GM10847 (cell line): ENCODE data around the gene ANXA3.

ENCODE experiments used
- POLR2A ChIP-seq: IDR thresholded peaks from 2 replicates; pipeline ENCODE4 v1.6.1; 2011; ENCODE audit not compliant: insufficient read length; ENCODE audit errors: extremely low read depth

ANXA3 gene

DNA sequence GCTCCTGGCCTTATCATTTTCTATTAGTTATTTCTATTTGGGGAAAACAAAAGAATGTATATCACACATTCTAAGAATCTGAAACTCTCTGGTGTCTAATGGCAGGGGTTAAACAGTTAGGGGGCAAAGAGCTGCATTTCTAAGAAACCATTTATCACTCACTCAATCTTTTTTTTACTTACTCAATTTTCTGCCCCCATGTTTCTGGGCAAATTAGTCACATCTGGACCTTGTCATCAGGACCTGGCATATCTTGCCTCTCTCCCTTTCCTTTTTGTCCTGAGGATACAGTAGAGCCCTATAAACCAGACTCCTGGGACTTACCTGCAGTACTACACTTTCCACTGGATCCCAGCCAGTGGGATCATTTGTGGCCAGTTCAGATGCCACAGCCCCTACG is 89.1 kb downstream of the ANXA3 start:
- no peak for TF ChIP-seq POLR2A

DNA sequence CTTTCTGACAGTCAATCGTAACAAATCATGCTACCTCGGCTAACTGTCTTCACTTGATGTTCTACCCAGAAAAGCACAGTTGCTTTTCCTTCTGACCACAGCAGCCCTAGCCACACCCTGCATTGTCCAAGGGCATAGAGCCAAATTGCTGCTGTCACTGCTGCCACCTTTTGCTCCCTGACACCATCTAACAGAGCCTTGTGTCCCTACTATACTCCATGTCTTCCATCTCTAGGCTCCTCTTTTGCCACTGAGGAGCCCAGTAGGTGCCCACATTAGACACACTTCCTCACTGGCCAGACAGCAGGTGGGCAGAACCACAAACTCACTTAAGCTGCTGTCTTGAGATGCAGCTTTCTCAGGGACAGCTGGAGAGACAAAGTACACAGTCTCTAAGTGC is 91.4 kb downstream of the ANXA3 start:
- no peak for TF ChIP-seq POLR2A

DNA sequence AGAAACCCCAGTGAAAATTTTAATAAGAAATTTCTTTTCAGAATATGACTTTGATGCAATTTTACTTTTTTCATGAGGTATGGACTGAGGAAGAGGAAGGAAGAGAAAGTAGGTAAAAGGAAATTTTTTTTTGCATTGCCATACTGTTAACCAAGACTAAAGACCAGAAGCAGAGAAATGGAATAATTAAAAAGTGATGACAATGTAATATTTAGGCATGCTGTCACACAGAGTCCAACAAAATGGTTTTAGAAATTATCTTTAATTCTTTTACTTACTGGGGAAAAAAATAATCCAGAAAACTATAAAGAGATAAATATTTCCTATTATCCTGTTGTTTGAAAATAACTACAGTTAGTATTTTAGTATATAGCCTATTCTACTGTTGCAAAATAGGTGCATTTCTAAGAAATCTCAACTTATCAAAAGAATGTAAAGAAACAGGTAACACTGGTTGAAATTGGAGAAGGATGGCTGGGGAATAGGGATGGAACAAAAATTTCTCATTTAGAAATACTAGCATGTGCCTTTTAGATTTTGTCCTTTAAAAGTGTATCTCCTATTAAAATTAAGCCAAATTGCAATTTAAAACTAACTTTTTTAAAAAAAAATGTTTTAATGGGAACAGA is 92.6 kb downstream of the ANXA3 start:
- TF ChIP-seq POLR2A, result no peak

DNA sequence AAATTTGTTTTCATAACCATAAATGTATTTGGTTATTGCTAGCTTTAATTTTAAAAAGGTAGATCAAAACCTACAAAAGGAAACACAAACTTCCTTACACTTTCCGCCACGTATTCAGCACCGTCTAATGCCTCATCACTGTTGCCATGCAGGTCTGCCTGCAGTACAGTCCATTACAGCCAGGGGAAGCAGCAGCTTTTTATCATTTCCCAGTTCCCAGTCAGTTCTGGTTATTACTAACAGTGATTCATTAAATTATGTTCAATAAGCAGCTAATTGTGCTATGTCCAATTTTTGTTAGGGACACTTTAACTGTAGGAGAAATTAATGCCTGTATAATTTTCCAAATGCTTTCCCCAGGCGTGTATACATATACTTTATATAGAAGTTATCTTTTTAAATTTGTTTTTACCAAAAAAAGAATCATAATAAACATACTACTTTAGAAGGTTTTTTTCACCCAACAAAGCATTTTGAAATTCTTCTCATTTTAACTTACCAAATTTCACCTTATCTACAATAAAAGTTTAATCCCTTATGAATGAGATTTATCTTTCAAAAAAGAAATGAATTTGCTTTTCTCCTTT is 93.3 kb downstream of the ANXA3 start:
- no peak for TF ChIP-seq POLR2A

DNA sequence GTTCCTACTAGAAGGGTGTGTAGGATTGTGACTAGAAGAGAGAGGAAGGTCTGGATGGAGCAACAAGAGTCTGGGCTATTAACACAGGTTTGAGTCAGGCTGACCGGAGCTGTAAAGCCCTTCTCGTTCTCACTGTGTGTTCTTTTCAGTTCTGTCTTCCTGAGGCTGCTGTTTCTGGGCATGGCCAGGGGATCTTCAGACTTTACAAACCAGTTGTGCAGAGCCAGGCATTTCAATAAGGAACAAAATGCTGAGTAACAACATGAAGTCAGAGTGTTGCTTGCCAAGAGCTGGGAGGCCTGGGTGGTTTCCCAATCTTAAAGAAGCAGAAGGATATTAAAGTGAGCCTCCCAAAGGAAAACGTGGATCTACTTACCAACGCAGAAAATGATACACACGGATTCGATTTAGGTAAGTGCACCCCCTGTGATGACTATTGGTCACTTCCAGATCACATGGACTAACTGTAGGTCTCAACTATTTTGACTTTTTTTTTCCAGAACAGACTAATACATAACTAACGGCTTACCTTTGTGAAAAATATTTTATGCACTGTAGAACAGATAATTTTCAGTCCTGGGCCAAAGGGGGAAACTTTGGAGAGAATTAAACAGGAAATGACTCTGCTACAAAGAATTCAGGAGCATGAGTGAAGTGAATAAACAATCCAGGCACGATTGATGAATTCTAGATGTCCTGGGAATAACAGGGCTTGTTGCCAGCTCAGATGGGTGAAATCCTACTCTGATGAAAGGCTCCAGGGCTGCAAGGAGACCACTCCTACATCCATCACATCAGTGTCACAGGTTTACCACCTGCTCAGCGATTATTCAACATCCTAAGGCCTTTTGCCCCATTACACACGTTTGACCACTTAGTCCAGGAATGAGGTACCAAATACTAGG is 94.5 kb downstream of the ANXA3 start:
- TF ChIP-seq POLR2A, result no peak

DNA sequence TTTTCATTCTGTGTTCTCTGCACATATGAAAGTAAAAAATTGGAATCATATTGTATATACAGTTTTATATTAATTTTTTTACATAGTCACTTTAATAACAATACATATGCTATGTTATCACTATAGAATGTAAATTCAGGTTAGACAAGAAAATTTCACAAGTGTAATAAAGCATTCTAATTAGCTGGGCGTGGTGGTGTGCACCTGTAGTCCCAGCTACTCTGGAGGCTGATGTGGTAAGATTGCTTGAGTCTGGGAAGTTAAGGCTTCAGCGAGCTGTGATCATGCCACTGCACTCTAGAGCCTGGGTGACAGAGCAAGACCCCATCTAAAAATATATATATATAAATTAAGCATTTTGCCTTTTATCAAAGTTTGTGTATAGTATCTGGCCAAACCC is 95.7 kb downstream of the ANXA3 start:
- TF ChIP-seq POLR2A, result no peak

DNA sequence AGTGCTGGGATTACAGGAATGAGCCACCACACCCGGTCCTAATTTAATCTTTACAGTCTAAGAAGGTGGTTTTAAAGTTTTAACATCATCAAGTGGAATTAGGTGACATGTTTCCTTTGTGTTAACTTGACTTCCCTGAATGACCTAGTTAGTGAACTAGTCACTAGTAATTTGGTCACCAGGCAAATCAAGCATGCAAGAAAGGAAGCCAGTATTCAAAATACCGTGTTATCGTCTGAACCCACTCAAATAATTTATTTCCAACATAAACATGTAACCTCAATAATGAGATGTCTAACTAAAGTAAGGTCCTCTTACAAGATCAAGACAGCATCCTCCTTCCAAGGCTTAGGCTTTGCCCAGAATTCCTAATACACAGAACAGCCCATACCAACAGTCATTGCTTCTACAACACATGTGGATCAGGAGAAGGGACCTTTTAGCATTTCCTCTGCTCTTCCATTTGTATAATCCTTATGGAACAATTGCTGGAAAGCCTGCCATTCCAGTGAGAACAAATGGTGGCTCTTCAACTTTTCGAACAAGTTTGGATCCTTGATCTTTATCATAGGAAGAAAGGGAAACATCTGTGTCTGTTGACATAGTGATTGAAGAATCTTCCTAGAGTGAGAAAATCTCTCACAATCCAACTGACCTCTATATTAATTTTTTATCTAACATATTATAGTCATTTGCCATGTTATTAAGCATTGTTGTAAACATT is 97.2 kb downstream of the ANXA3 start:
- TF ChIP-seq POLR2A, result no peak

DNA sequence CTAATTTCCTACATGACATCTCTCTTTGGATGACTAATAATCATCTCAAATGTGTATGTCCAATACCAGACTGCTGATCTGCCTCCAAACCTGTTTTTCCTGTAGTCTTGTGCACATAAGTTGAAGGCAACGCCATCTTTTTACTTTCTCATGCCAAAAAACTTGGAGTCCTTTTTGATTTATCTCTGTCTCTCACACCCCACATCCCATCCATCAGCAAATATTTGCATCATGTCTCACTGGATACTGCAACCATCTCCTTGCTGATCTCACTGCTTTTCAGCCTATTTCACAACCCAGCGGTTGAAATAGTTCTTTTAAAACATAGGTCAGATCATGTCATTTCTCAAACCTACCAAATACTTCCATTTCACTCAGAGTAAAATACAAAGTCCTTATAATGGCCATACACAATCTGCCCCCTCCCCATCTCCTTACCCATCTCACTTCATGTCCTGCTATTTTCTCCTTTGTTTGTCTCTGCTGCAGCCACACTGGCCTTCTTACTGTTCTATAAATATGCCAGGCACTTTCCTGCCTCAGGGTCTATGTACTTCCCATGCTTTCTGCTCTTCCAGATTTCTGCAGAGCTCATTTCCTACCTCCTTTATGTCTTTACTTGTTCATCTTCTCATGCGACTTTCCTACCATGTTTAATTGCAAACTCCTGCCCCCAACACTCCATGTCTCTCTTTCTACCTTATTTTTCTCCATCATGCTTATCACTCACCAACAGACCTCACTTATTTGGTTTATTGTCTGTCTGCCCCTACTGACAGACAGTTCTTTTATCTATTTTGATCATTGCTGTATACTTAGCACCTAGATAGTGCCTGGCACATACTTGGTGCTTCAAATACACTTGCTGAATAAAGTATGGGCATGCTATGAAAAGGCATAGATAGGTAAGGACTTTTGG is 98.8 kb downstream of the ANXA3 start:
- TF ChIP-seq POLR2A, result no peak

DNA sequence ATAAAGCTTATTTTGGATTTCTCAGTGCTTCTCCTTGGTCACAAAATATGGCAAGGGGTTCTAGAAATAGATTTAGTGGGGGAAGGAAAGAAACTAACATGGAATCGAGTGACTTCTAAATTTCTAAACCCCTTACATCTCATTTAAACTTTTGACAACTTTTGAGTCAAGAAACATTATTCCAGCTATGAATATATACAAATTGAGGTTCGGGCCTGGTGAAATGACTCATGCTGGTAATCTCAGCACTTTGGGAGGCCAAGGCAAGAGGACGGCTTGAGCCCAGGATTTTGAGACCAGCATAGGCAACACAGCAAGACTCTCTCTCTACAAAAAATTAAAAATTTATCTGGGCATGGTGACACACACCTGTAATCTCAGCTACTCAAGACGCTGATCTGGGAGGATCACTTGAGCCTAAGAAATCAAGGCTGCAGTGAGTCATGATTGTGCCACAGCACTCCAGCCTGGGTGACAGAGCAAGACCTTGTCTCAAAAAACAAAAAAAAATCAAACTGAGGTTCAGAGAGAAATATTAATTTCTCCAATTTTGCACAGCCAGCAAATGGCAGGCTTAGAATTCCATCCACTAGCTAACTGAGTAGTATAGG is 99.8 kb downstream of the ANXA3 start:
- TF ChIP-seq POLR2A, result no peak

DNA sequence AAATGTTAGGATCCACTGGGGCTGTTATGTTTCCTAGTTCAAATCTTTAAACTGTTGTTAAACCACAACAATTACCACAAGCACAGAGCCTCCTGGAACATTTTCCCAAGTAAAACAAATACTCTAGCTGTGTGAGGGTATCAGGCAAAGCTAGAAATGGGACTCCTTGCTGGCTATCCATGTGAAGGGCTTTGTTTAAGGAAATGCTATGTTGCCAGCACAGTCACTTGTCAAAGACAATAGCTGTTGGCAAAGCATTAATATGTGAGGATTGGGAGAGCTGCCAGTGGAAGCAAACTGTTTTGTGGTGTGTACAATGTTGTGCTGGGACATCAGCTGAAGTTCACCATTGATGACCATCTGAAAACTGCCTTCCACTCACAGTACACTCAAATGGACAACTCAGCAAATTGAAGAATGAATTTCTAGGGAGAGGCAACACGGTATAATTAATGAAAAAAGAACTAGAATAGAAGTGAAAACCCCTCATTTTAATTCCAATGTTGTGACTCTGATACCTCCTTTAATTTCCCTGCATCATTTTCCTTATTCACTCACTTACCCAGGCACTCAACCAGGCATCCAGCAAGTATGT is 100.8 kb downstream of the ANXA3 start:
- TF ChIP-seq POLR2A, result no peak

DNA sequence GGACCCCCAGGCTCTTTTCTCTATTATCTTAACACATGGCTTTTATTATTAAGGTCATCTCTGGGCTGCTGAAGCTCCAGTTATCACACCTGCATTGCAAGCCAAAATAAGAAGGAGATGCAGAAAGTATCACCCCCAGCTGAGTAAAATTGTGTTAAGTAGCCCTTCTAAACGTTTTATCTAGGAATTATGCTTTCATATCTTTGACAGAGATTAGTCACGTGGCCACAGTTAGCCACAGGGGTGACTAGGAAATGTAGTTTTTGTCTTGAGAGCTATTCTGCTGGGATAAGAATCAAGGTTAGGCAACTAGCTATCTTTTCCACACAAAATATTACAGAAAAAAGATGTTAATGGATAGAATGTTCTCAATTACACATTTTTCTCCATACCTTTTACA is 102.1 kb downstream of the ANXA3 start:
- TF ChIP-seq POLR2A, result no peak

DNA sequence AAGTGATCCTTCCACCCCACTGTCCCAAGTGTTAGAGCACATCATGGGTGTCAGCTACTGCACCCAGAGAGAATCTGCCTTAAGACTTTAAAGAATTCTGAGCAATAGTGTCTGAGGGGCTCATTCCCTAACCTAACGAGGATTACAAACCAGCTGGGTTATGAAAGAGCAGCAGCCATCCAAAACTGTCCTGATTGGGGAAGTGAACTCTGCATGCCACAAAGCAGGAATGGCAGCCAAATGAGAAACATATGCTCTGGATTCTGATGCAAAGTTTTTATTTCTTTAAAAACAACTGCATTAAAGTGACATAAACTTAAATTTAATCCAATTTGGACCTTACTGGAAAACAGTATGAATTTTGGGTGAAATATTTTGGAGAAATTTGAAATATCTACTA is 103.2 kb downstream of the ANXA3 start:
- no peak for TF ChIP-seq POLR2A

DNA sequence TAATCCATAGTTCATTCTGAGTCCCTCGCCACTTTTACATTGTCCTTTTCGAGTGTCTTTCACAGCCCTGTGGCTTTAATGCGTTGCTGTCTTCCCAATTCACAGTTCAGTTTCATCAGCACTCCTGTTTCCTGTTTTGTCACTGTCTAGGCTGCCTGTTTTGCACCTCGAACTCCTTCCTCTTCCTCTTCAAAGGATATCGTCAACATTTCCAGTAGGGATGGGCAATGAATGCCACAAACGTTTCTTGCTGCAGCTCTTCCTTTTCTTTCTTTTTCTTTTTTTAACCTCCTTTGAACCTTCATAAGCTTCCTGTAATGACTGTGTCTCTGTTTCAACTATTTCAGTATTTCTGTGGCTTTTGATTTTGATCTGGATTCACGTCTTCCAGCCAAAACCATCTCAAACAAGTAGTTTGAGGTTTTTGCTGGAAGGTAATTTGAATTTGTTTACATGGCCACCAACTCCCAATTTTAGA is 105.4 kb downstream of the ANXA3 start:
- no peak for TF ChIP-seq POLR2A

DNA sequence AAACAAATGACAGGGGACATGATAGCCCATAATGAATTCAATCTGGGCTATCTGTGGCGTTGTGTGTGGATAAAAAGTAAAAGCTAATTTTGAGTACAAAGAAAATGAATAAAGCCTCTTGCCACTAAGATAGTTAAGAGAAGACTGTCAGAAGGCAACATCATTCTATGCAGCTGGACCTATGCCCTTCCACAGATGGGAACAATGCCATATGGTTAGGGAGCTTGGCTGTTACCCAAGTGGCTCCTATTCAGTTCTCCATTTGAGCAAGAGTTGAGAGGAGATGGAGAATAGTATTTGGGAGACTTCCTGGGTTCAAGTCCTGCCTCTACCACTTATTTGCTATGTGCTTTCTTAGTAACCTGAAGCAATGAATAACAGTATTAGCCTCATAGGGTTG is 107.7 kb downstream of the ANXA3 start:
- no peak for TF ChIP-seq POLR2A

DNA sequence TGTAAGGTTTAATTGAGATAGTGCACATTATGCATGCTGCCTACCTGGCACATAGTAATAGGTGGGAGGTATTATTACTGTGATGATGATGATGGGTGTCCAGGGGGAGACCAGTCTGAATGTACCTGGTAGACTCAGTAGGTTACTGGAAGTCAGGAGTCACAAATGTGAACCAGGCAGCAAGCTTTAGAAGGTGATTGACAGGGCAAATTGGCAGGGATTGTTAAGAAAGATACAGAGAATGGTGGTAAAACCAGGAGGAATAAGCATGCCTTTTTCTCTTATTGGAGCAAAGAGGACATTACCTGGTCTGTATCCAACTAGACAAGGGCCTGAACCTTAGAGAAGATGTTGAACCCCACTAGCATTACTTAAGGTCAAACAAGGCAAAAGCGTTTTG is 108.1 kb downstream of the ANXA3 start:
- TF ChIP-seq POLR2A, result no peak
